GM19025 (cell line): ENCODE results near the gene ASS1.

Source experiments
- ATAC-seq: cut with Tn5 transposase; IDR thresholded peaks from one replicate; pipeline ENCODE4 v1.9.1; 2021; ENCODE audit warnings: mild to moderate bottlenecking, low read depth, moderate library complexity; ENCODE audit not compliant: unreplicated experiment

The ASS1 gene

GRCh38 chr9:130470269-130470668 is 25.5 kb downstream of the ASS1 start:
- ATAC-seq = no peak

GRCh38 chr9:130470950-130471349 is 26.2 kb downstream of the ASS1 start:
- no peak for ATAC-seq

- no peak for ATAC-seq
Observed at GRCh38 chr9:130471411-130472183, 26.8 kb downstream of the ASS1 start.

- ATAC-seq = no peak
Observed at GRCh38 chr9:130472184-130472705, 27.5 kb downstream of the ASS1 start.

- ATAC-seq = no peak
Observed at GRCh38 chr9:130473009-130473408, 28.2 kb downstream of the ASS1 start.

- ATAC-seq = no peak
Observed at GRCh38 chr9:130473566-130473965, 28.8 kb downstream of the ASS1 start.

GRCh38 chr9:130474106-130474505 is 29.3 kb downstream of the ASS1 start:
- ATAC-seq = no peak

- ATAC-seq = no peak
Observed at GRCh38 chr9:130476151-130476730, 31.5 kb downstream of the ASS1 start.

GRCh38 chr9:130477564-130477963 is 32.8 kb downstream of the ASS1 start:
- no peak for ATAC-seq

- no peak for ATAC-seq
Observed at GRCh38 chr9:130478152-130478551, 33.4 kb downstream of the ASS1 start.

GRCh38 chr9:130478736-130479575 is 34.2 kb downstream of the ASS1 start:
- no peak for ATAC-seq

GRCh38 chr9:130479587-130479986 is 34.8 kb downstream of the ASS1 start:
- ATAC-seq = no peak

- no peak for ATAC-seq
Observed at GRCh38 chr9:130480673-130481072, 35.9 kb downstream of the ASS1 start.

- ATAC-seq = no peak
Observed at GRCh38 chr9:130482463-130482862, 37.7 kb downstream of the ASS1 start.

- ATAC-seq = no peak
Observed at GRCh38 chr9:130483371-130483971, 38.7 kb downstream of the ASS1 start.

GRCh38 chr9:130484362-130485072 is 39.8 kb downstream of the ASS1 start:
- no peak for ATAC-seq

GRCh38 chr9:130486103-130486502 is 41.3 kb downstream of the ASS1 start:
- ATAC-seq = no peak

- no peak for ATAC-seq
Observed at GRCh38 chr9:130487500-130487899, 42.7 kb downstream of the ASS1 start.

GRCh38 chr9:130488621-130489330 is 44.0 kb downstream of the ASS1 start:
- ATAC-seq = no peak
